Testis (tissue), 3 donors: ENCODE results near the gene SIRT2. TPM values are rescaled to one million over a fixed set of nuclear protein-coding genes. Genes with fewer than 3 reads are reported as not detected.

ENCODE experiments used
- DNase-seq: peaks from one replicate; pipeline ENCODE4 v3.0.0-alpha.2; 2019
- H3K27ac ChIP-seq, 2 donors: fragments of 200-600 bp; sonication (generic); one replicate each; pipeline ENCODE4 v1.5.1; 2019
- H3K27me3 ChIP-seq: fragments of 200-600 bp; sonication (generic); one replicate; pipeline ENCODE4 v1.5.1; 2019
- H3K36me3 ChIP-seq: fragments of 200-600 bp; sonication (generic); one replicate; pipeline ENCODE4 v1.5.1; 2017; ENCODE audit warnings: low read depth; ENCODE audit errors: missing control alignments
- H3K4me1 ChIP-seq: fragments of 200-600 bp; sonication (generic); one replicate; pipeline ENCODE4 v1.5.1; 2019
- H3K4me3 ChIP-seq, 2 donors: fragments of 200-600 bp; sonication (generic); one replicate each; pipeline ENCODE4 v1.5.1; 2017 to 2019
- H3K9me3 ChIP-seq: fragments of 200-600 bp; sonication (generic); one replicate; pipeline ENCODE4 v1.5.1; 2017
- CTCF ChIP-seq, 3 experiments: fragments of 450-650 bp in 2 of 3; fragments of 200-600 bp in 1 of 3; sonication (generic) in 1 of 3; IDR thresholded peaks; one replicate each; pipeline ENCODE4 v1.5.1; 2016 to 2019; ENCODE audit warnings: antibody characterized with exemption in 3 of 3, mild to moderate bottlenecking in 2 of 3, moderate library complexity in 1 of 3
- POLR2A ChIP-seq: fragments of 450-650 bp; IDR thresholded peaks from one replicate; pipeline ENCODE4 v1.6.1; 2017; ENCODE audit warnings: antibody characterized with exemption, mild to moderate bottlenecking, moderate library complexity
- WGBS, 2 donors: methylation state at CpG; one replicate each; pipeline ENCODE4 v1.1.5; 2018; 5-methylcytosine and 5-hydroxymethylcytosine counted together
- intact Hi-C: fragments of 100-400 bp; cut with DNase I; formaldehyde crosslinking; loops from one replicate; pipeline ENCODE4 v1.15.1; 2023; ENCODE audit warnings: low total_unique reads
- polyA plus RNA-seq: library from polyadenylated mRNA; stranded (reverse); fragments of 350-450 nt; fragmentation: Illumina TruSeq; extraction: RNeasy Lipid Tissue Mini Kit (QIAGEN cat#74804); gene quantifications from one replicate; pipeline ENCODE4 v1.2.3, GENCODE V29; 2014; ENCODE audit warnings: low read depth, low replicate concordance; ENCODE audit not compliant: insufficient read depth
- total RNA-seq, 2 donors: library from RNA; depleted of rRNA; stranded (reverse); fragments of >200 nt; gene quantifications; one replicate each; pipeline ENCODE4 v1.2.3, GENCODE V29; 2016

The SIRT2 gene
- total and polyA plus RNA-seq, 3 donors from 2014 or later: 89.1 to 107 (median 95.3) TPM

DNA sequence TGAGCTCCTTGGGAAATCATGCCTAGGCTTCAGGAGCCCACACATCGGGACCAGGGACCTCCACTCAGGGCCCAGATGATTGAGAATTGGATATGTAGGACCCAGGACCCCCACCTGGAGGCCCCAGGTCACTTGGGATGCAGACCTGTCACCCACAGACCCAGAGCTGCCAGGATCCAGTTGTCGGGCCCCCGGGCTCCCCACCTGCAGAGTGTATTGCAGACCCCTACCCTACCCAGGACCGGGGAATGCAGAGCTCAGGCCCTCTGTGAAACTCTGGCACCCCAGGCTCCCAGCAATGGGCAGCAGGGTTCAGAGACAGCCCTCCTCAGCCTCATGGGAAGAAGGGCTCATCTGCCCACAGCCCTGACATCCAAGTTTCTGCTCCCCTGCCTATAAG is 6.2 kb upstream of the SIRT2 start:
- Histone ChIP-seq H3K27ac (no peak overlapping the region), H3K36me3 (no peaks in the 10 kb centered on the region), H3K27me3 (no peaks in the 10 kb centered on the region), H3K9me3 (no peaks in the 10 kb centered on the region), H3K4me1 (peaks cover under 1% of the 10 kb centered on the region), H3K4me3 (no peak overlapping the region)
- 98% methylated on average over 4 of the region's 4 CpGs; no CpG with 5 or more reads in 1 of the 2 donors for WGBS, 2 donors
- no peak for DNase-seq
- no peak for TF ChIP-seq POLR2A
- no peak for TF ChIP-seq CTCF (IDR thresholded peaks at IDR 0.05)
- intact Hi-C loops: no loop called here

DNA sequence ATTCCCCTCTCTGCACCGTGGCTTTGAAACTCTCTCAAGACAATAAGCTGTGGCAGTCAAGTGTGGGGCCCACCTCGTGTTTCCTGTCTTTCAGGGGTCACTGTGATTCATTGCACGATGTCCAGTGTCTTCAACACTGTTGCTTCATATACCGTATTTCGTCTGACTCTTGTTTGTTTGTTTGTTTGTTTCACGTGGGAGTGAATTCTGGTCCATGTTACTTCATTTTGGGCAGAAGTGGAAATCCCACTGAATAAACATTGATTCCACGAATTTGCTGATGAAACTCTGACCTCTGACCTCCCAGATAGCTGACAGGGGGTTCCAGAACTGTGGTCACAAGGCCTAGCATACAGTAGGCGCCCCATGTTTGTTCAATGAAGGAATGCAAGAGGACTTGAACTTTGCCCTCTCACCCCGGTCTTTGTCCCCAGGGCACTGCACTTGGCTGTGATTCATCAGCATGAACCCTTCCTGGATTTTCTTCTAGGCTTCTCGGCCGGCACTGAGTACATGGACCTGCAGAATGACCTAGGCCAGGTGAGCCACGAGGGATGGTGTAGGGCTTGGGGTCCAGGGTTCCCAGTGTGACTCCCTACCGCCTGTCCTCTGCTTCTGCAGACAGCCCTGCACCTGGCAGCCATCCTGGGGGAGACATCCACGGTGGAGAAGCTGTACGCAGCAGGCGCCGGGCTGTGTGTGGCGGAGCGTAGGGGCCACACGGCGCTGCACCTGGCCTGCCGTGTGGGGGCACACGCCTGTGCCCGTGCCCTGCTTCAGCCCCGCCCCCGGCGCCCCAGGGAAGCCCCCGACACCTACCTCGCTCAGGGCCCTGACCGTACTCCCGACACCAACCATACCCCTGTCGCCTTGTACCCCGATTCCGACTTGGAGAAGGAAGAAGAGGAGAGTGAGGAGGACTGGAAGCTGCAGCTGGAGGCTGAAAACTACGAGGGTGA is 5.4 kb upstream of the SIRT2 start:
- TF ChIP-seq CTCF (IDR thresholded peaks at IDR 0.05) (no peak), POLR2A (no peak)
- 82 to 90% methylated on average over 12 to 35 of the region's 35 CpGs for WGBS, 2 donors
- Histone ChIP-seq H3K27ac (no peak overlapping the region), H3K4me1 (peaks cover 5% of the 10 kb centered on the region), H3K36me3 (no peaks in the 10 kb centered on the region), H3K27me3 (no peaks in the 10 kb centered on the region), H3K9me3 (no peaks in the 10 kb centered on the region), H3K4me3 (no peak overlapping the region)
- DNase-seq: no peak
- intact Hi-C loops: no loop called here

DNA sequence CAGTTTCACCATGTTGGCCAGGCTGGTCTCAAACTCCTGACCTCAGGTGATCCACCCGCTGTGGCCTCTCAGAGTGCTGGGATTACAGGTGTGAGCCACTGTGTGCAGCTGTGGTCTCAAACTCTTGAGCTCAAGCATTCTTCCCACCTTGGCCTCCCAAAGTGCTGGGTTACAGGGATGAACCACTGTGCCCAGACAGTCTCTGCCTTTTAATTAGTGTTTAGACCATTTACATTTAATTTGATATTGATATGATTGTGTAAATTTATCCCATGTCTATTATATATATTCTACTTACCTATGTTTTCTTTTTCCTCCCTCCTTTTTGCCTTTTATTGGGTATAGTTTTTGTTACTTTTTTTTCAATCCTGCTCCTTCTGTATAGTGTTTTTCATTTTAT is 2.3 kb upstream of the SIRT2 start:
- intact Hi-C loops: no loop called here
- Histone ChIP-seq H3K9me3 (no peaks in the 10 kb centered on the region), H3K36me3 (no peaks in the 10 kb centered on the region), H3K4me1 (peaks cover 17% of the 10 kb centered on the region), H3K4me3 (no peak overlapping the region), H3K27ac (no peak overlapping the region), H3K27me3 (no peaks in the 10 kb centered on the region)
- DNase-seq: no peak
- TF ChIP-seq CTCF (IDR thresholded peaks at IDR 0.05) (no peak), POLR2A (no peak)
- 100% methylated on average over 1 of the region's 1 CpG for WGBS, 2 donors

GRCh38 chr19:38900743-38901190 is 1.3 kb upstream of the SIRT2 start:
- Histone ChIP-seq H3K9me3 (no peaks in the 10 kb centered on the region), H3K4me1 (peaks cover 17% of the 10 kb centered on the region), H3K27me3 (no peaks in the 10 kb centered on the region), H3K27ac (peak overlapping the region; percentile 73 to 88), H3K4me3 (peak overlapping the region in 1 of 2 donors; percentile 84), H3K36me3 (no peaks in the 10 kb centered on the region)
- WGBS, 2 donors: 31 to 36% methylated on average over 3 of the region's 3 CpGs
- intact Hi-C loops: no loop called here
- DNase-seq: no peak
- no peak for TF ChIP-seq CTCF (IDR thresholded peaks at IDR 0.05)
- no peak for TF ChIP-seq POLR2A
